ENCODE measurements around the gene MYB. TPM values are rescaled to one million over a fixed set of nuclear protein-coding genes. Genes with fewer than 3 reads are reported as not detected.
"Not testable (repeated sequence)": the region's sequence is repeated elsewhere in the genome, so short reads cannot be mapped to it uniquely, and the experiment has no call there.

Gene MYB
- total RNA-seq, 1 donor from 2014 or later: 2.0 TPM

- Histone ChIP-seq H3K4me1 (no peaks in the 10 kb centered on the region), H3K9me3 (no peaks in the 10 kb centered on the region), H3K4me3 (no peak overlapping the region), H3K36me3 (no peaks in the 10 kb centered on the region), H3K27me3 (peaks cover 6% of the 10 kb centered on the region), H3K27ac (no peak overlapping the region)
- intact Hi-C loops (cut with DNase I): no loop called here
- no peak for TF ChIP-seq CTCF (IDR thresholded peaks at IDR 0.05)
- ATAC-seq (no peak), DNase-seq (no peak)
Observed at GRCh38 chr6:135159531-135159930, 21.6 kb upstream of the MYB start.

- Histone ChIP-seq H3K4me1 (no peaks in the 10 kb centered on the region), H3K9me3 (no peaks in the 10 kb centered on the region), H3K27me3 (peaks cover 6% of the 10 kb centered on the region), H3K4me3 (no peak overlapping the region), H3K27ac (no peak overlapping the region), H3K36me3 (no peaks in the 10 kb centered on the region)
- ATAC-seq: no peak
- intact Hi-C loops (cut with DNase I): no loop called here
- DNase-seq: no peak
- TF ChIP-seq CTCF (IDR thresholded peaks at IDR 0.05): no peak
Observed at GRCh38 chr6:135161411-135162395, 19.4 kb upstream of the MYB start.

- H3K4me3 ChIP-seq: no peak overlapping the region
- H3K27me3 ChIP-seq: peaks cover 6% of the 10 kb centered on the region
- TF ChIP-seq CTCF (IDR thresholded peaks at IDR 0.05): peak; percentile 69
- no peaks in the 10 kb centered on the region for H3K9me3 ChIP-seq
- peak; percentile 63 for ATAC-seq
- intact Hi-C loops (cut with DNase I): no loop called here
- no peaks in the 10 kb centered on the region for H3K4me1 ChIP-seq
- no peaks in the 10 kb centered on the region for H3K36me3 ChIP-seq
- no peak for DNase-seq
- no peak overlapping the region for H3K27ac ChIP-seq
Observed at GRCh38 chr6:135162678-135163439, 18.2 kb upstream of the MYB start.

GRCh38 chr6:135163440-135163738 is 17.7 kb upstream of the MYB start:
- no peak overlapping the region for H3K27ac ChIP-seq

DNA sequence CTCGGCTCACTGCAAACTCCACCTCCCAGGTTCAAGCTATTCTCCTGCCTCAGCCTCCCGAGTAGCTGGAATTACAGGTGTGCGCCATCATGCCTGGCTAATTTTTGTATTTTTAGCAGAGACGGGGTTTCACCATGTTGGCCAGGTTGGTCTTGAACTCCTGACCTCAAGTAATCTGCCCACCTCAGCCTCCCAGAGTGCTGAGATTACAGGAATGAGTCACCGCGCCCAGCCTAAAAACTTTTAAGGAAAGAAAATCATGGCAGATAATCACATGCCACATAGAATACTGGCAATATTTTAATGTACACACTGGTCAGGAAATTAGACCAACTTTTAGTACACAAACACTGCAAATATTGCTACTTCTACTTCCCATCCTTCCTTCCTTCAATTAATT is 16.7 kb upstream of the MYB start:
- H3K9me3 ChIP-seq; H3K36me3 ChIP-seq; DNase-seq; H3K4me3 ChIP-seq; H3K27me3 ChIP-seq; H3K4me1 ChIP-seq; ATAC-seq; H3K27ac ChIP-seq; intact Hi-C loops (cut with DNase I): not testable (repeated sequence)

More at GRCh38 chr6:135163440-135163738, 17.7 kb upstream of the MYB start:
- intact Hi-C loops (cut with DNase I): no loop called here
- H3K36me3 ChIP-seq: no peaks in the 10 kb centered on the region
- H3K27me3 ChIP-seq: peaks cover 6% of the 10 kb centered on the region
- H3K9me3 ChIP-seq: no peaks in the 10 kb centered on the region
- ATAC-seq (no peak), DNase-seq (no peak)
- TF ChIP-seq CTCF (IDR thresholded peaks at IDR 0.05): no peak
- no peak overlapping the region for H3K4me3 ChIP-seq
- H3K4me1 ChIP-seq: no peaks in the 10 kb centered on the region

DNA sequence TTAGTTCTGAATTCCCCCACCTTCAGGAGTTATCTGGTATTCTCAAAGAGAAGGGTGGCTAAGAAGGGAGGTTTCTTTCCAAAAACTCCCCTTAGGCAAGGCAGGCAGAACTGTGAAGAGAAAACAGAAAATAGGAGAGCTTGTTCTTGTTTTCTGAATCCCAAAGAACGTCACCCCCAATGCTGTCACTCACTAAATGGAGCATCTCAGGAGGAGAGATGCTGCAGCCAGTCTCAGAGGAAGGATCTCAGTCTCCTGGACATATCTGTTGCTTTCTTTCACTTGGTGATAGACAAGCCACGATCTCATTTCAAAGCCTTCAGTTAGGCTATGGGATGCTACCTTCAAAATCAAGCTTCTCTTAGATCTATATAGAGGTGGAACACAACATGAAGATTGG is 16.1 kb upstream of the MYB start:
- DNase-seq (no peak), ATAC-seq (no peak)
- Histone ChIP-seq H3K4me3 (no peak overlapping the region), H3K9me3 (no peaks in the 10 kb centered on the region), H3K27me3 (peaks cover 7% of the 10 kb centered on the region), H3K27ac (no peak overlapping the region), H3K36me3 (no peaks in the 10 kb centered on the region), H3K4me1 (no peaks in the 10 kb centered on the region)
- intact Hi-C loops (cut with DNase I): no loop called here
- TF ChIP-seq CTCF (IDR thresholded peaks at IDR 0.05): no peak

Measured in upper lobe of right lung (tissue), 1 donor.